HG03457 (cell line): ENCODE data around the gene FAM210A.
"Not testable (repeated sequence)": the region's sequence is repeated elsewhere in the genome, so short reads cannot be mapped to it uniquely, and the experiment has no call there.

Source experiments
- ATAC-seq: cut with Tn5 transposase; IDR thresholded peaks from one replicate; pipeline ENCODE4 v1.9.1; 2021; ENCODE audit warnings: moderate number of reproducible peaks; ENCODE audit not compliant: unreplicated experiment

Gene FAM210A

DNA sequence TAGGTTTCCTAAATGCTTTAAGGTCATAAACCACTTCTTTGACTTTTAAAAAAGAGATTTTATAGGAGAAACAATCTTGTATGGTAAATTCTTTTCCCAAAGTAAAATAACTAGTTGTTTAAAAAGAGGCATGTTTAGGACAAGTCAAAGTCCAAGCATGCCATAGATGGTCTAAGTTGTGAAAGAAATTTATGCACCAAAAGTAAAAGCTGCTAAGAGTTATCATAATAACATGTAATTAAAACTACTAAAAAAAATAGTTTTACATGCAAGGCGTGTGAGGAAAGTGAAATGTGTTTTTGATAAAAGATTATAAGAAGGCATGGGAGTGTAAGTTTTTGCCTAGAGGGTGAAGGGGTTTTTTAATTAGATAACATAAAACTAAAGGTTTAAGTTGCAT, 22.5 kb downstream of the FAM210A start:
- no peak for ATAC-seq

DNA sequence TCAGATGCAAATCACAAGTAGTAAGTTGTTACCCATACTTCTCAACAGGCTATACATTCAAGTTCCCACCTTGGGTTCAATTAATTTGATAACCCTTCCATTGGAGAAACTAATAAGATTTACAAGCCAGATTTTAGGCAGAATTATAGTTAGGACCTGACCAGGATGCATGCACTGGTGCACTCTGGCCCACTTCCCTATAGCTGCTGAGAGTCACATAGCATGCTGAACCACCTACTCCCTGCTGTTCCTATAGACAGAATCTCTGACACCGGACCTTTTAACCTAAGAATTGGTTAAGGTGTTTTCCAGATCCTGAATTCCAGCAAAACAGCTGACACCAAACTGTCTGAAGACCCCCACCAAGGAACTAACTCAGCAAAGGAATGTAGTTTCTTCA, 26.2 kb downstream of the FAM210A start:
- no peak for ATAC-seq

DNA sequence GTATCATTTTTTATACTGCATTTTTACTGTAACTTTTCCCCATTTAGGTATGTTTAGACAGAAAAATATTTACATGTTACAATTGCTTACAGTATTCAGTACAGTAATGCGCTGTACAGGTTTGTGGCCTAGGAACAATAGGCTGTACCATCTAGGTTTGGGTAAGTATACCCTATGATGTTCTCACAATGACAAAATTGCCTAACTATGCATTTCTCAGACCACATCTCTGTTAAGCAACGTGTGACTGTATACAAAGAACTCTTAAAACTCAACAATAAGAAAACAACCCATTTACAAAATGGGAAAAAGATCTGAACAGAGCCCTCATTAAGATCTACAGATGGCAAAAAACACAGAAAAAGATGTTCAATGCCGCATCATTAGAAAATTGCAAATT, 29.4 kb downstream of the FAM210A start:
- no peak for ATAC-seq

DNA sequence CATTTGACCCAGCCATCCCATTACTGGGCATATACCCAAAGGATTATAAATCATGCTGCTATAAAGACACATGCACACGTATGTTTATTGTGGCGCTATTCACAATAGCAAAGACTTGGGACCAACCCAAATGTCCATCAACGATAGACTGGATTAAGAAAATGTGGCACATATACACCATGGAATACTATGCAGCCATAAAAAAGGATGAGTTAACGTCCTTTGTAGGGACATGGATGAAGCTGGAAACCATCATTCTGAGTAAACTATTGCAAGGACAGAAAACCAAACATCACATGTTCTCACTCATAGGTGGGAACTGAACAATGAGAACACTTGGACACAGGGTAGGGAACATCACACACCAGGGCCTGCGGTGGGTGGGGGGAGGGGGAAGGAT, 31.0 kb downstream of the FAM210A start:
- not testable (repeated sequence) for ATAC-seq

DNA sequence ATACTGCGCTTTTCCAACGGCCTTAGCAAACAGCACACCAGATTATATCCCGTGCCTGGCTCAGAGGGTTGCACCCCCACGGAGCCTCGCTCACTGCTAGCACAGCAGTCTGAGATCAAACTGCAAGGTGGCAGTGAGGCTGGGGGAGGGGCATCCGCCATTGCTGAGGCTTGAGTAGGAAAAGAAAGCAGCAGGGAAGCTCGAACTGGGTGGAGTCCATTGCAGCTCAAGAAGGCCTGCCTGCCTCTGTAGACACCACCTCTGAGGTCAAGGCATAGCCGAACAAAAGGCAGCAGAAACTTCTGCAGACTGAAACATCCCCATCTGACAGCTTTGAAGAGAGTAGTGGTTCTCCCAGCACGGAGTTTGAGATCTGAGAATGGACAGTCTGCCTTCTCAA, 36.3 kb downstream of the FAM210A start:
- ATAC-seq: not testable (repeated sequence)

DNA sequence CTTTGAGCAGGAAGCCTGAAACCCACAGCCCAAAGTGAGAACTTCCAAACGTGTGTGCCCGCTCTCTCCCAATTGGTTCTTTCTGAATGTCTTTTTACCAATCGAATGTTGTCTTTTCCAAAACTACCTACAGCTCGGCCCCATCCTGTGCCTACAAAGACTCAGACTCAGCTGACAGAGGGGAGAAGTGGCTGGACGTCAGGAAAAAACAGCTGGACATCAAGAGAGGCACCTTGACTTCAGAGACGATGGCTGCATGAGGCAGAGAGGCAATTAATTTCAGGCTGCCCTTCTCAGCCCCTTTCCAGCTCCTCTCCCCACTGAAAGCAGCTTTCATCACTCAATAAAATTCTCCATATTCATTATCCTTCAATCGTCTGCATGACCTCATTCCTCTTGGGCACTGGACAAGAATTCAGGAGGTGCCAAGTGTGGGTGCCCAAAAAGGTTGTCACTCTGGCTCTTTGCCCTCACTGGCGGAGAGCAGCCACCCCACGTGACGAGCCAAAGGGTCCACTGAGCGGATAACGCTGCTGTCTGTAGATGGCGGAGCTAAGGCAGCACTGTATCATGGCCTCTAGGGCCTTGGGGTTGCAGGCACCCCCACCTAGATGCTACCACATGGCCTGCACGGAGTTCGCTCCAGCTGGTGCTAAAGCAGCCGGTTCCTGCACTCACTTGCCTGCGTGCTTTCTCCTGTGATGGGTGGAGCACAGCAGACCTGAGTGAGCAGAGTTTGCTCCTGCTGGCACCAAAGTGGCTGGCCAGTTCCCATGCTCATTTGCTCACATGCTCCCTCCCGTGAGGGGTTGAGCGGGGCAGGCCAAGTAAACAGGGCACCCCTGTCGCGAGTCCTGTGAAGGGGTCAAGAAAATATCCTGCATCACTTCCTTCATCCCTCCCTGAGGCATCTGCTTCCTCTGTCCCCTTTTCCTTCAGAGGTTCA, 37.9 kb downstream of the FAM210A start:
- no peak for ATAC-seq

DNA sequence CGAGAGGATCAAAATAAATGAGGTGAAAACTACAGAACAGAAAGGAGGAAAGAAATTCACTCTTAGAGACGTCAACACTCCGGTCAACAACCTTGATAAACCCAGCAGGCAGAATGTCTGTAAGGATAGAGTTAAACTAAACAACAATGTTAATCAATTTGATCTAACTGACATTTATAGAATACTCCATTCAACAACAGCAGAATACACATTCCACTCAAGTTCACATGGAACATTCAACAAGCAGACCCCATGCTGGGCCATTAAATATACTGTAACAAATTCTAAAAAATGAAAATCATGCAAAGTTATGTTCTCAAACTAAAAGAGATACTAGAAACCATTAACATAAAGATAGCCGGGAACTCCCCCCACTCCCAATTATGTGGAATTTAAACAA, 41.8 kb downstream of the FAM210A start:
- no peak for ATAC-seq

DNA sequence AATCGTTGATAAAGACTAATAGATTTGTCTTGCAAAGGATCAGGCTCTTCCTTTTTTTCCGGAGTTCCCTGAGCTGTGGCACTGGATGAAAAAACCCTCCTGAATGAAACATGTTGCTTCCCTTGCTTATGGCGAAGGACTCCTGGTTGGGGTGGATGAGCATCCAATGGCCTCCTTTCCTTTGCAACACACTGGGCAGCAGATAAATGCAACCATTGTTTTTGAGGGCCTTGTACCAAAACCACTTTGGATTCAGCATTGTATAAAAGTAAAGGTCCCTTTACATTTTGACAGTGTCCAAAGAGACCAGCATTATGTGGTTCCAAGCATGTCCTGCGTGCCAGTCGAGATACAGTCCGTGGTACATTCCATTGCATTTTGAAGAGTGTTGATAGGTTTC, 44.7 kb downstream of the FAM210A start:
- no peak for ATAC-seq

DNA sequence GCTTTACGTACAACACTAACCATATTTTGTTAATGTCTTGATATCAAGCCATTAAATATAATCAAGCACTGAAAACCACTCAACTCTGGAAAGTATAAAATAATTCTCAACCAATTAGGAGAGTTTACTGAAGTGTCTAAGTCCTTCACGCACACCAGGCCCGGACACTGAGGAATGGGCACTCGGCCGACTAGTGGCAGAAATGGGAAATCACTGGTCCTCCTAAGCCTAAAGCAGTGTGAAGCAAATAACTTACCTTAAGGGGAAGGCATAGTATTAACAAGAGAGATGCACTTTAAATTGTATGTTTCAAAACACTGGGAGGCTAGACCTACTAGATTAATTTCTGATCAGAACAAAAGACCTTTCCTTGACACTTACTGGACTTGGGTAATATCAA, 45.7 kb downstream of the FAM210A start:
- no peak for ATAC-seq

DNA sequence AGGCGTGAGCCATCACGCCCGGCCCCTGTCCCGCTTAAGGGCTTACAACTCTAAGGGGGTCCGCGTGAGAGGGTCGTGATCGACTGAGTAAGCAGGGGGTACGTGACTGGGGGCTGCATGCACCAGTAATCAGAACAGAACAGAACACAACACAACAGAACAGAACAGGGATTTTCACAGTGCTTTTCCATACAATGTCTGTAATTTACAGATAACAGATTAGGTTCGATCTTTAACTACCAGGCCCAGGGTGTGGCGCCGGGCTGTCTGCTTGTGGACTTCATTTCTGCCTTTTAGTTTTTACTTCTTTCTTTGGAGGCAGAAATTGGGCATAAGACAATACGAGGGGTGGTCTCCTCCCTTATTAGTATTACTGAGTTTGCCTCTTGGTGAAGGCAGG, 49.0 kb downstream of the FAM210A start:
- not testable (repeated sequence) for ATAC-seq

DNA sequence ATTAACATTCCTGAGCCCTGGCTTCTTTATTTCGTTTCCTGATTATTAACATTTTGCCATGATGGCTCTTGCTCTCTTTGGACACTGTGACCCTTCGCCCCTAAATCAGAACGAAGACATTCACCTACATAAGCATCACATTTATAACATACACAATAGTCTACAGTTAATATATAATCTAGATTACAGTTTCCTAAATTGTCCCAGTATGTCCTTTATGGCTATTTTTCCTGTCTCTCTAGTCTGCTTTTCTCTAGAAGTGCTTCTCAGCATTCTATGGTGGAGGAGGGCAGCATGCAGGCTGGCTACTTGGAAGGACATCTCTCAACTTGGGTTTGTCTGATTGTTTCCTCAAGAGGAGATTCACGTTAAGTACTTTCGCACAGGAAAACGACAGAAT, 49.9 kb downstream of the FAM210A start:
- ATAC-seq: no peak

DNA sequence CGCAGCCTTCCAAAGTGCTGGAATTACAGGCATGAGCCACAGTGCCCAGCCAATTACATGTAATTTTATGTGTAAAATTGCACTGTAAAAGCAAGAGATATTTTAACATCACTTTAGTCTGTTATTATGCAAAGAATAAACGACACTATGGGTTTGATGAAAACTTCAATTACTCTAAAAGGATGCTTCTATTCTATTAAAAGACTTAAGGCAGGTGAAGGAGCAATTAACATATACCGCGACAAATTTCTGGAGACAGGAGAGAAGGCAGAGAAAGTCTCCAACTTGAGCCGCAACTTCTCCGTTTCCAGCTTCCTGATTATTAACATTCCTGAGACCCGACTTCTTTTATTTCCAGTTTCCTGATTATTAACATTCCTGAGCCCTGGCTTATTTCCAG, 53.7 kb downstream of the FAM210A start:
- no peak for ATAC-seq

DNA sequence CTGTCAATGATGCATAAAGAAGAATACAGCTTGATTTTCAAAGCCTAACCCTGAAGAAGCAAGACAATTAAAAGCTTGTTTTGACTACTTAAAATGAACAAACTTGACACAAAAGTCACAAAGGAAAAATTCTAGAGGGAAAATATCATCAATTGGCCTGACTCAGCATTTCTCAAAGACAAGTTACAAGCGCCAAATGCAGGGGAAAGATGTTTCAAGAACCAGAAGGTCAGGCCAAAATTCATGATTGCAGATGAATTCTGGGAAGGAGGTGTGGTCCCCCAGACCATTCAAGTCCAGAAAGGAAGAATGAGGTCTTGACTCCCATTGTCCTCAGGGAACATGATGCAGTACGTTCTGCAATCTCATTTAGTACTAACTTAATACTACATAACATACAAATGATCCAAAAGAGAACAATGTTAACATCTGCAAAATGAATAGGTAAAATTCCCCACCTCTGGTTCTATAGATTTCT, 64.5 kb downstream of the FAM210A start:
- ATAC-seq: no peak

DNA sequence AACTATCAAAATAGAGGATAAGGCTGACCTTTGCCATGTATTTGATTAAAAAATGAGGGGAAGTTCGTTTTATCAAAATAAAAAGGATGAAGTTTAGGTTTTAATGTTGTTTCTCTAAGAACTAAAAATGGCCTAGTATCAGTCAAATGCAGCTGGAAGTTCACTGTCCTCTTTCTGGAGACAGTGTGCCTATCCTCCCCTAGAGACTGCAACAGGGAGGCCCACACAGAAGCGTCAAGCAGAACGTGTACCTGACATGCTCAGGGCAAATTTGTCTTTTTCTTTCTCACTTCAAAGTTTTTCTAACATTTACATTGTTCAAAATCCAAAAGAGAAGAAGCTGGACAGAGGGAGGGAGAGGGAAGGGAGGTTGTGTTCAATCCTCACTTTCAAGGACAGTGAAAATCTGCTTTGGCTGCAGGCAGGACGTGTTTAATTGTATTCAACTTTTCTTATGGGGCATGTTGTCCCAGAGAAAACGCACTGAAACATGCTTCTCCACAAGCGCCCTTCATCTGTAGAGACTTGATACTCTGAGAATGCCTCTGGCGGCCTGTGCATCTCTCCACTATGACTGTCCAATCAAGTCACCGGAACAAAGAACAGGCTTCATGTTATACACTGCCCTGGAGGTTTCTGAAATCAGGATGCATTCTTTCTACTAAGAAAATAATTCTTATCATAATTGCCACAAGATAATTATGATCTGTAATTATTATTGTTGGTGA, 65.1 kb downstream of the FAM210A start:
- ATAC-seq: no peak

DNA sequence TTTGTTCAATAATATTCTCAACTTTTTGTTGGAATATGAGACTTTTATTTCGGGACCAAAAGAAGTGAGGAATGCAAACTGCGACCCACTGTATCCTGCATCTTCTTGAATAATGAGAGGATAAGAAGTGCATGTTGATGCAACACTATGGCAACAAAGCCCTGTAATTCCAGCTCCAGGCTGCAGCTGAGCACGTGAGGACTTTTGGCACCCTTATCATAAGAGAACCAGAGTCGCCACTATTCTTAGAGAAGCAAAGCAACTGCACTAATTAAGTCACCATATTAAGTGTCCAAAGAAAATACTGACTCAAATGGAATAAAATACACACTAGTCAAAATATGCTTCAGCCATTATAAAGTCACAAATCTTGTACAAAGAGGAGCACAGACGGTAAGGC, 65.8 kb downstream of the FAM210A start:
- ATAC-seq: no peak

DNA sequence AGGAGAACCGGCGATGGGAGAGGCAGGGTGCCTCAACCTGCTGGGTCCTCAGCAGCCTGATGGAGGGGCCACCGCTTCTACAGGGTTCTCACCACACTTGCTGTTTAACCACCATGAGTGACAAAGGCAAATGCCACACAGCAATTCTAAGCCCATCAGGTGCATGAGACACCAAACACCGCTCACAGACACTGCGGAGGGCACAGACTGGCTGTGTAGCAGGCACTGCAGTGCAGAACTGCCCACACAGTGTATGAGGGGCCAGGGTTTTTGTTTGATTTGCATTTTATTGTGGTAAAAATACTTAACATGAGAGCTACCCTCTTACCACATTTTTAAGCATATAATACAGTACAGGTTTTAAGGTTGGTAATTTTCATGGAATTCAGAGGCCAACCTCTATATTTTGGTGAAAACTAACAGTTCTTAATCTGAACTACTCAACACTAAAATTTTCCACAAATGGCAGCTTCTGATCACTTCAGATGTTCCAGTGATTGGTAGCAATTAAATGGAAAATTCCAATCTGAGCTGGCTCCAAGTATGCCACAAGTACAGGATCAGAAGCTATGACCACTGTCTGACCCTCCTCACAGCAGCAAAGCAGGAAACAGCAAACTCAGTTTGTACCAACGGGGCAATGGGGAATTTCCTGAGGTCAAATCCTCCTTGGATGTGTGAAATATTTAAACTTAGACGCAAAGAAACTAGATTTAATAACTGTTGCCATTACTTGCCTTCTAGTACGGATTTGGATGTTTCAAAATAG, 67.7 kb downstream of the FAM210A start:
- ATAC-seq: no peak

DNA sequence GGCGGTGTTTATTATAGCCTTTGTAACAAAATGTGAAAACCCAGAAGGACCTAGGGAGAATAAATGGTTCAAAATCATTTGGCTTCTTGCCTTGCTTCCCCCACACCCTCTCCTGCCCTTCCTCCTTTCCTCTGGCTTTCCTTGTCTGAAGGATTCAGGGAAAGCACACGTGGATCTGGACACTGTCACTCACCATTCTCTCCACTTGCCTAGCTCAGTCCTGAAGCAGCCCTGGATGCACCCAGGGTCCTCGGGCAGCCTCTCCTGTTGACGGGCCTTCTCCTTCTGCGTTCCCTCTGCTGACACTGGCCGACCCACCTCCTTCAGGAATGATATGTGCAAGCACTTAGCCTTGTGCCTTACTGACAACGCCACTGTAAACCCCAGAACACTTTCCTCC, 68.4 kb downstream of the FAM210A start:
- ATAC-seq: no peak

DNA sequence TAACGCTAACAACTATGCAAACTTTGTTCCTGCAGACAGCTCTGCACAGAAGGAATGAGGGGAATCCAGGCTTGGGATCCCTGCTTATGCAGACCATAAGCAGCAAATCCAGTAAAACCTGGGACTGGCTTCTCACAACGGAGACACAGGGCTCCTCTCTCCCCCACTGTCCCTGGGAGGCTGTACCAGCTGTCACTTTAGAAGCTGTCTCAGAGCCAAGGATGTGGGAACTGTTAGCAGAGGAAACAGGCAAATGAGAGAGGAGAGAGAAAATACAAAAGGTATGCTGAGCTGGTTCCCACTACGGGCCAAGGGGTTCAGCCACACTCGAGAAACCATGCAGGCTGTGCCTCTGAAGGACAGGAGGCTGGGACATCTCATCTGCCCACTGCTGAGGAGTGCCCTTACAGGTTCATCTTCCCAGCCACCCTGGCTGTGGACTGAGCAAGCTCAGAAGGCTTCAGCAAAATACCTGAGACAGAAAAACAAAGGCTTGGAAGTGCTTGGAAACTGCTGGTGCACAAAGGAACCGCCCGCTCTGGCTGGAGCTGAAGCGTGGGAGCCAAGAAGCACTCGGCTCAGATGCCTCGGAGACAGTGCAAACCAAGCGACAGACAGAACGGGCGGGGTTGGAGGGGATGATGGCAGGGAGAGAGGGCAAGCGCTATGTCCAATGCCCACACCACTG, 72.5 kb downstream of the FAM210A start:
- ATAC-seq: no peak

DNA sequence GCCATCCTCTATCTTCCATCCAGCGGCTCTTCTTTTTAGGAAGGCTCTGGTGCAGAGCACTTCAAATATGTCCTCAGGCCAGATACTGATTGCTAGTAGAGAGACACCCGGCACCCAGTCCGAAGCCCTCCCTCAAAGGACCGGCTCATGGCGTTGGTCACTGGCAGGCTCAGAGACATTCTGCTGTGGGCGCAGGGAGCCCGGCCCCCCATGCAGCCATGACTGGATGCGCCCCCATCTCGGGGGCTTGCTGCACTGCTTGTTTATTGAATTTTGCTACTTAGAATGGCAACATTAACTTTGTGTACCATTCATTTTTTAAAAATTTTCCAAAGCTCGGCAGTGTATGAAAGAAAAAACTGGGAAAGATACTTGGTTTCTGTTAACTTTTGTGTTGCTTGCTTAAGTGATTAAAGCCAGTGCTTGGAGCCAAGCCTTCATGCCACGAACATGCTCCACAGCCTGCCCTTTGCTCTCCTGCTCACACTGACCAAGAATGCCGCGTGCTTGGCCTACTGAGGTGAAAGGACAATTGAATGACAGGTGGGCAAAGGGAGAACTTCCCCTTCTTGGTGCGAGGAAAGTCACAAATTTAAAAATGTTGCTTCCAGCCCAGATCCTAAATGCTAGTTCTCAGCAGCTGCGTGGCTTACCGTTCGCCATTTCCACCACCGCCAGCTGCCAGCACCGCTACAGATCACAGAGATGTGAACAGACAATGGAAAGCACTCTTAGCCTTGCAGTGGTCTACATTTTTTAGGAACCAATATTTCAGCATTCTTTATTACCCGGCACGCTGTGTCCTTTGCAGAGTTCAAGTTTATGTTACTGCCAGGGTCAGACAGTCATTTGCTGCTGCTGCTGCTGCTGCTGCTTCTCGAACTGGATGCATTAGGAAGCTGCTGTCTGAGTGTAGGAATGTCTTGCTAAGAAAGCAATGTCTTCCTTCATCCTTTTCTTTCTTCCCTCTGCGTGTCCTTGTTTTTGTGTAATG, 76.7 kb downstream of the FAM210A start:
- ATAC-seq: no peak

DNA sequence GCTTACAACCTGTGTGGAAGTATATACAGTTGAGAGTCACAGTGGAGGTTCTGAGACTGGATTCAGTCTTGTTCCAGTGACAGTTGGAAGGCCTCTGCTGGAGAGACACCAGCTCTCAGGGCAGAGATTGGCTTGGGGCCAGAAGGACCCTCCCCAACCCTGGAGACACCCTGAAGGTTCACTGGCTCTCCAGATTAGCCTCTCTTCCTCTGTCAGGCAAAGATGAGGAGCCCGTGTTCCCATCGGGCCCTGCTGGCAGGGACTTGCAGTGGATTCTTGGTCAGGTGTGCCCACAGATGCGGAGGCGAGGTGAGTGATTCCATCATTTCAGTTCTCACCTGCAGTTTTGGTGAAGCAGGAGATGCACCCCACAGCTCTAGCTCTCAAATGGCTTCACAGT, 78.6 kb downstream of the FAM210A start:
- ATAC-seq: no peak
